Vagina (tissue), 2 donors: ENCODE results near the gene CPM.

Experiments used
- CTCF ChIP-seq, 3 experiments: fragments of 450-650 bp in 2 of 3; fragments of 200-600 bp in 1 of 3; sonication (generic) in 1 of 3; IDR thresholded peaks; one replicate each; pipeline ENCODE4 v1.5.1; 2017 to 2019; ENCODE audit warnings: antibody characterized with exemption in 3 of 3, mild to moderate bottlenecking in 2 of 3, moderate library complexity in 2 of 3
- POLR2A ChIP-seq, 2 donors: fragments of 450-650 bp; IDR thresholded peaks; one replicate each; pipeline ENCODE4 v1.6.1; 2017; ENCODE audit warnings: antibody characterized with exemption in 2 of 2, mild to moderate bottlenecking in 2 of 2, moderate library complexity in 2 of 2
- POLR2AphosphoS5 ChIP-seq, 2 donors: sonication (generic); formaldehyde crosslinking; IDR thresholded peaks; one replicate each; pipeline ENCODE4 v1.9.0; 2017; ENCODE audit warnings: antibody characterized with exemption in 2 of 2, mild to moderate bottlenecking in 2 of 2, low read depth in 1 of 2; ENCODE audit not compliant: insufficient read depth in 1 of 2

GRCh38 chr12:68803948-68804656 lies 128.9 kb downstream of the CPM start:
- TF ChIP-seq CTCF (IDR thresholded peaks at IDR 0.05): no peak
- TF ChIP-seq POLR2AphosphoS5 (IDR thresholded peaks at IDR 0.05; ENCODE audit: insufficient read depth in 1 of 2, low read depth in 1 of 2): no peak
- no peak for TF ChIP-seq POLR2A (IDR thresholded peaks at IDR 0.05)
